Ovary (tissue), 3 donors: ENCODE results near the gene CACHD1.

Experiments
- EP300 ChIP-seq: sonication (generic); formaldehyde crosslinking; IDR thresholded peaks from one replicate; pipeline ENCODE4 v1.6.1; 2017; ENCODE audit warnings: antibody characterized with exemption
- TF ChIP-seq, protein P1 (sequence below), 3 donors: fragments of 450-650 bp in 2 of 3; fragments of 200-600 bp in 1 of 3; IDR thresholded peaks; one replicate each; pipeline versions ENCODE4 v1.5.1 to v1.8.0; 2016 to 2022; ENCODE audit warnings: antibody characterized with exemption in 3 of 3, mild to moderate bottlenecking in 1 of 3
- donor health status: DM: no; HTN: no; CAD: no.

DNA sequence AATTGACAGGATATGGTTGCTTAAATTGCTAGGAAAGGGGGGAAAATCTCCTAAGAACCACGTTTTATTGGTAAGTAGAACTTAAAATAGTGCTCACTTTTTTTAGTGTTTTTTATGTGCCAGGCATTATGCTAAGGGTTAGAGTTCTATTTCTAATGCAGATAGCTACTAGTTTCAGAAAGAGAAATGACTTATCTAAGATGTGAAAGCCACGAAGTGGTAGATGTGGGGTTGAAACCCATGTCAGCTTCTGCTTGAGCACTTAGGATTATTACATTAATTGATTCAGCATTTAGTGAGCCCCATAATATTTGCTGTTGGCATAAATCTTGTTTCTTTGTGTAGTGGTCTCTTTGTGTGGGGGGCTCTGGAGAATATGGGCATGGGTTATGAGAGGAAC, 24.7 kb downstream of the CACHD1 start:
- TF ChIP-seq, protein P1, sequence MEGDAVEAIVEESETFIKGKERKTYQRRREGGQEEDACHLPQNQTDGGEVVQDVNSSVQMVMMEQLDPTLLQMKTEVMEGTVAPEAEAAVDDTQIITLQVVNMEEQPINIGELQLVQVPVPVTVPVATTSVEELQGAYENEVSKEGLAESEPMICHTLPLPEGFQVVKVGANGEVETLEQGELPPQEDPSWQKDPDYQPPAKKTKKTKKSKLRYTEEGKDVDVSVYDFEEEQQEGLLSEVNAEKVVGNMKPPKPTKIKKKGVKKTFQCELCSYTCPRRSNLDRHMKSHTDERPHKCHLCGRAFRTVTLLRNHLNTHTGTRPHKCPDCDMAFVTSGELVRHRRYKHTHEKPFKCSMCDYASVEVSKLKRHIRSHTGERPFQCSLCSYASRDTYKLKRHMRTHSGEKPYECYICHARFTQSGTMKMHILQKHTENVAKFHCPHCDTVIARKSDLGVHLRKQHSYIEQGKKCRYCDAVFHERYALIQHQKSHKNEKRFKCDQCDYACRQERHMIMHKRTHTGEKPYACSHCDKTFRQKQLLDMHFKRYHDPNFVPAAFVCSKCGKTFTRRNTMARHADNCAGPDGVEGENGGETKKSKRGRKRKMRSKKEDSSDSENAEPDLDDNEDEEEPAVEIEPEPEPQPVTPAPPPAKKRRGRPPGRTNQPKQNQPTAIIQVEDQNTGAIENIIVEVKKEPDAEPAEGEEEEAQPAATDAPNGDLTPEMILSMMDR (IDR thresholded peaks at IDR 0.05), result no peak
- no peak for TF ChIP-seq EP300
